Uterus (tissue), 4 donors: ENCODE data around the gene GATD1. TPM values are rescaled to one million over a fixed set of nuclear protein-coding genes. Genes with fewer than 3 reads are reported as not detected.

Experiments
- DNase-seq, 2 donors: peaks; one replicate each; pipeline ENCODE4 v3.0.0-alpha.2; 2019 to 2020
- H3K27ac ChIP-seq, 2 donors: fragments of 200-600 bp; sonication (generic); 1 replicate in 1 of 2; 2 replicates in 1 of 2; pipeline ENCODE4 v1.5.1; 2016 to 2018
- H3K27me3 ChIP-seq, 2 donors: fragments of 200-600 bp; sonication (generic); one replicate each; pipeline ENCODE4 v1.5.1; 2018 to 2019; ENCODE audit warnings: control low read depth in 1 of 2
- H3K36me3 ChIP-seq, 2 donors: fragments of 200-600 bp; sonication (generic); one replicate each; pipeline ENCODE4 v1.5.1; 2019; ENCODE audit warnings: control low read depth in 1 of 2
- H3K4me1 ChIP-seq, 2 donors: fragments of 200-600 bp; sonication (generic); one replicate each; pipeline ENCODE4 v1.5.1; 2018 to 2019; ENCODE audit warnings: control low read depth in 1 of 2
- H3K4me3 ChIP-seq, 2 donors: fragments of 200-600 bp; sonication (generic); 1 replicate in 1 of 2; 2 replicates in 1 of 2; pipeline ENCODE4 v1.5.1; 2018 to 2019; ENCODE audit warnings: mild to moderate bottlenecking in 1 of 2
- H3K9me3 ChIP-seq, 2 donors: fragments of 200-600 bp; sonication (generic); one replicate each; pipeline ENCODE4 v1.5.1; 2019; ENCODE audit warnings: control low read depth in 1 of 2
- POLR2A ChIP-seq, 2 donors: fragments of 450-650 bp; IDR thresholded peaks; one replicate each; pipeline ENCODE4 v1.6.1; 2016; ENCODE audit warnings: antibody characterized with exemption in 2 of 2, mild to moderate bottlenecking in 1 of 2, moderate library complexity in 1 of 2
- intact Hi-C: fragments of 100-400 bp; cut with DNase I; formaldehyde crosslinking; loops from one replicate; pipeline ENCODE4 v1.15.1; 2023; ENCODE audit warnings: low total_unique reads
- total RNA-seq, 4 donors: library from RNA; depleted of rRNA in 3 of 4; stranded (reverse); fragments of >200 nt in 3 of 4; gene quantifications; one replicate each; pipeline versions ENCODE4 v1.1.0 to v1.2.4, GENCODE V29; 2014 to 2023
- TF ChIP-seq, protein P1 (sequence below), 4 experiments: fragments of 200-600 bp in 2 of 4; fragments of 450-650 bp in 2 of 4; sonication (generic) in 2 of 4; IDR thresholded peaks; one replicate each; pipeline ENCODE4 v1.5.1; 2016 to 2019; ENCODE audit warnings: antibody characterized with exemption in 4 of 4, mild to moderate bottlenecking in 2 of 4, moderate library complexity in 1 of 4
- donor health status: DM: yes; HTN: yes; CAD: no.

GATD1 gene
- total RNA-seq, 4 donors from 2014 or later: 11.8 to 81.1 (median 29.3) TPM

DNA sequence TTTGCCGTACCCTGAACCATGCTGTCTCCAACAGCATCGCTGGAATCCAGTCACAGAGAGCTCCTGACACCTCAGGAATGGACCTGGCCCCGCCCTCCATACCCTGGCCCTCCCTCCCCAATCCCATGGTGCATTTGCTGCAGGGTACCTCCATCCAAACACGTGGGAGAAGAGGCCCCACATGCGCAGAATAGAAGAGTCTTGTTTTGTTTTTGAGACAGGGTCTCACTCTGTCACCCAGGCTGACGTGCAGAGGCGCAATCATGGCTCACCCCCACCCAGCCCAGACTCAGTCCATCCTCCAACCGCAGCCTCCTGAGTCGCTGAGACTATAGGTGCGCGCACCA, 39.1 kb upstream of the GATD1 start:
- H3K27ac ChIP-seq: no peak overlapping the region
- no peak for DNase-seq
- intact Hi-C loops: no loop called here

DNA sequence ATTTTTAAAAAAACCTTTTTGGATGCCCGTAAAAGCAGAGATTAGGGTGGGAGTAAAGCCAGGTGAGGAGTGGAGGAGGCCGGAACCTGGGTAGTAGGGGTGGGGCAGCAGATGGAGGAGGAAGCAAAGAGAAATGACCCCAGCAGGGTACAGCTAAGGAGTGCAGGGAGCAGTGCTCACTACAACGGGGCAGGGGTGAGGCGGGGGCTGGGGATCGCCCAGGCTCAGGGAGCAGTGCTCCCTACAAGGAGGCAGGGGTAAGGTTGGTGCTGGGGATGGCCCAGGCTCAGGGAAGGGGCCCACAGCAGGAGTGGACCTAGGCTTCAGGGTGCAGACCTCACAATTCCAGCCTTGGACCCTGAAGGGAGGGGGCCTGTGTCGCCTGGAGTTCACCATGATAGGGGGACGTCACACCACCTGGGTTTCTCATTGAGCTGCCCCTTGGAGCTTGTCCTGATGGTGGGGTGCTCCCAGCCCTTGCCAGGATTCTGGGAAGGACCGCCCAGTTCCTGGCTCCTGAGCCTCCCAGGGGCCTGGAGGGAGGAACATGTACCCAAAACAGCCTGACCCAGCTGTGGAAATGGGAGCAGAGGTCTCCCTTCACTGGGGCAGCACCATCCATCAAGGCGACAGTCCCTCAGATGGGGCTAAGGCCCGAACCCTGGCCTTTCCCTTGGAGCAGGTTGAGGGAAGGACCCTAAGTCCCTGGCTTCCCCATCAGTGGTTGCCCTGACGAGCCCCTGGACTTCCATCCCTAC, 38.6 kb upstream of the GATD1 start:
- no peaks in the 10 kb centered on the region for H3K9me3 ChIP-seq
- no peaks in the 10 kb centered on the region for H3K27me3 ChIP-seq
- peaks cover 7 to 26% of the 10 kb centered on the region in 2 donors for H3K4me1 ChIP-seq
- no peak overlapping the region for H3K4me3 ChIP-seq
- H3K36me3 ChIP-seq: no peaks in the 10 kb centered on the region
- H3K27ac ChIP-seq: no peak overlapping the region
- no peak for TF ChIP-seq POLR2A (IDR thresholded peaks at IDR 0.05)
- TF ChIP-seq, protein P1, sequence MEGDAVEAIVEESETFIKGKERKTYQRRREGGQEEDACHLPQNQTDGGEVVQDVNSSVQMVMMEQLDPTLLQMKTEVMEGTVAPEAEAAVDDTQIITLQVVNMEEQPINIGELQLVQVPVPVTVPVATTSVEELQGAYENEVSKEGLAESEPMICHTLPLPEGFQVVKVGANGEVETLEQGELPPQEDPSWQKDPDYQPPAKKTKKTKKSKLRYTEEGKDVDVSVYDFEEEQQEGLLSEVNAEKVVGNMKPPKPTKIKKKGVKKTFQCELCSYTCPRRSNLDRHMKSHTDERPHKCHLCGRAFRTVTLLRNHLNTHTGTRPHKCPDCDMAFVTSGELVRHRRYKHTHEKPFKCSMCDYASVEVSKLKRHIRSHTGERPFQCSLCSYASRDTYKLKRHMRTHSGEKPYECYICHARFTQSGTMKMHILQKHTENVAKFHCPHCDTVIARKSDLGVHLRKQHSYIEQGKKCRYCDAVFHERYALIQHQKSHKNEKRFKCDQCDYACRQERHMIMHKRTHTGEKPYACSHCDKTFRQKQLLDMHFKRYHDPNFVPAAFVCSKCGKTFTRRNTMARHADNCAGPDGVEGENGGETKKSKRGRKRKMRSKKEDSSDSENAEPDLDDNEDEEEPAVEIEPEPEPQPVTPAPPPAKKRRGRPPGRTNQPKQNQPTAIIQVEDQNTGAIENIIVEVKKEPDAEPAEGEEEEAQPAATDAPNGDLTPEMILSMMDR (IDR thresholded peaks at IDR 0.05): no peak
- intact Hi-C loops: no loop called here
- DNase-seq: no peak

More for the DNA sequence above, 39.1 kb upstream of the GATD1 start:
- Histone ChIP-seq H3K4me3 (no peak overlapping the region), H3K9me3 (no peaks in the 10 kb centered on the region), H3K4me1 (peaks cover 2 to 26% of the 10 kb centered on the region in 2 donors), H3K27me3 (no peaks in the 10 kb centered on the region), H3K36me3 (no peaks in the 10 kb centered on the region)
- TF ChIP-seq POLR2A (IDR thresholded peaks at IDR 0.05): no peak
- TF ChIP-seq, protein P1 (IDR thresholded peaks at IDR 0.05): no peak

DNA sequence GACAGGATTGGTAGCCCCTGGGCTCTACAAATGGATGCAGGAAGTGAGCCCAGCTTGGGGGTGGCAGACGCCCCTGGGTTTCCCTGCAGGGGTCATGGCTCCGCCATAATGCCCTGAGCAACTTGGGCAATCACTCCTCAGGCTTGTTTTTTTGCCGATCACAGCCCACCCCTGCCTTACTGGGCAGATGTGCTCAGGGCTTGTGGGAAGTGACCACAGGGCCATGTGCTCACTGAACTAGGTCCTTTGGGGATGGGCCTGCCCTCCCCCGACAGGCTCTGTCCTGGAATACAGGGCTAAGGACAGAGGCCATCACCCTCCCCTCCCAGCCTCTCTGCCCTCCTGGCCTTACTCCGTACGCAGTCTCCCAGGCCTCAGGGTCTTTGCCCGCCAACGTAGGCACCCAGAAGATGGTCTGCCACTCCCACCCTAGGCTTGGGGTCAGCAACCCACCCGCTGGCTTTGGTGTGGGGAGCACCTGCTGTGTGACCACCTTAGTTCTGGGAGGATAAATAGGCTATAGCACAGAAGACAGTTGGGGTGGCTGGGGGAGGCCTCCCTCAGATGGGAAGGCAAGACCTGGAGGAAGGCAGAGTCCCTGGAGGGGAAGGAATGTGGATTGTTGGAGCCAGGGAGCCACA, 36.3 kb upstream of the GATD1 start:
- no peaks in the 10 kb centered on the region for H3K9me3 ChIP-seq
- H3K27ac ChIP-seq: no peak overlapping the region
- no peak overlapping the region for H3K4me3 ChIP-seq
- TF ChIP-seq POLR2A (IDR thresholded peaks at IDR 0.05): no peak
- TF ChIP-seq, protein P1 (IDR thresholded peaks at IDR 0.05): no peak
- peaks cover 8 to 24% of the 10 kb centered on the region in 2 donors for H3K4me1 ChIP-seq
- DNase-seq: no peak
- intact Hi-C loops: no loop called here
- no peaks in the 10 kb centered on the region for H3K36me3 ChIP-seq
- no peaks in the 10 kb centered on the region for H3K27me3 ChIP-seq

DNA sequence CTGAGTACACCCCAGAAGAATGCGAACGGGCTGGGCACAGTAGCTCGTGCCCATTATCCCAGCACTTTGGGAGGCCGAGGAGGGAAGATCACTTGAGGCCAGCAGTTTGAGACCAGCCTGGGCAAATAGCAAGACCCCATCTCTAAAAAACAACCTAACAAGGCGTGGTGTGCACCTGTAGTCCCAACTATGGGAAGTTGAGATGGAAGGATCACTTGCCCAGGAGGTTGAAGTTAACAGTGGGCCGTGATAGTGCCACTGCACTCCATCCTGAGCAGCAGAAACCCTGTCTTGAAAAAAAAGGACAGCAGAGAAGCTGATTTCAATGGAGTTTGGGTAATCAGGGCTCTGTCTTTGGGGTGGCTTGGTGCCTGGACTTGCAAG, 35.8 kb upstream of the GATD1 start:
- DNase-seq: no peak
- no peak overlapping the region for H3K27ac ChIP-seq
- H3K9me3 ChIP-seq: no peaks in the 10 kb centered on the region
- intact Hi-C loops: no loop called here
- no peaks in the 10 kb centered on the region for H3K27me3 ChIP-seq
- no peak for TF ChIP-seq POLR2A (IDR thresholded peaks at IDR 0.05)
- TF ChIP-seq, protein P1 (IDR thresholded peaks at IDR 0.05): no peak
- no peak overlapping the region for H3K4me3 ChIP-seq
- H3K36me3 ChIP-seq: no peaks in the 10 kb centered on the region
- H3K4me1 ChIP-seq: peaks cover 8 to 23% of the 10 kb centered on the region in 2 donors

DNA sequence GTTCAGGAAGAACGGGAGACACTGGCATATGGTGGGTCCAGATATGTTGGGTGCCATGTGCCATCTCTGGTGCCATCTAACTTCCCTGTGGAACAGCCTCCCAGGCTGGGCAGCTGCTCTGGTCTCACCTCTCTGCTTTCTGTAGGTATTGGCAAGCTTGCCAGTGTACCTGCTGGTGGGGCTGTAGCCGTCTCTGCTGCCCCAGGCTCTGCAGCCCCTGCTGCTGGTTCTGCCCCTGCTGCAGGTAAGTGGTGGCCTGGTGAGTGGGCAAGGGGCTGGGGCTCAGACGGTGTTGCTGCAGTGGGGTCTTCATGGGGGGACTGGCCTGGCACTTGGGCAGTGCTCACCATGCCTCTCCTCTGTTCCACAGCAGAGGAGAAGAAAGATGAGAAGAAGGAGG, 35.1 kb upstream of the GATD1 start:
- Histone ChIP-seq H3K4me1 (peaks cover 8 to 23% of the 10 kb centered on the region in 2 donors), H3K4me3 (no peak overlapping the region), H3K27me3 (no peaks in the 10 kb centered on the region), H3K27ac (no peak overlapping the region), H3K9me3 (no peaks in the 10 kb centered on the region), H3K36me3 (no peaks in the 10 kb centered on the region)
- no peak for DNase-seq
- no peak for TF ChIP-seq POLR2A (IDR thresholded peaks at IDR 0.05)
- TF ChIP-seq, protein P1 (IDR thresholded peaks at IDR 0.05): no peak
- intact Hi-C loops: no loop called here
